K562 (cell line): ENCODE results near the gene ADAM10. TPM values are rescaled to one million over a fixed set of nuclear protein-coding genes. Genes with fewer than 3 reads are reported as not detected.

ENCODE experiments used
- ATAC-seq: fragments of 200-7000 bp; cut with Tn5 transposase; 3 replicates; pipeline ENCODE4 v1.9.1; 2020; ENCODE audit warnings: moderate library complexity
- BruUV-seq: library from RNA; stranded (reverse); fragments of 400-500 nt; replicated peaks from 2 replicates; lab custom pipeline; 2021; lab: Mats Ljungman, UMichigan
- CTCF ChIA-PET: fragments of 300-600 bp; formaldehyde crosslinking; extraction: SDS; loops from one replicate; lab custom pipeline; 2021; ENCODE audit warnings: low intra/inter-chr PET ratio; lab: Yijun Ruan, JAX
- POLR2A ChIA-PET: fragments of 300-600, 350-650 bp; sonication (Branson Sonifier 250); formaldehyde crosslinking; extraction: SDS; loops from one replicate; lab custom pipeline; 2021; ENCODE audit warnings: antibody characterized with exemption, inconsistent platforms; lab: Yijun Ruan, JAX
- DNase-seq, 4 experiments: peaks; one replicate each; pipeline versions ENCODE4 v3.0.0 to v3.0.0-alpha.2; 2011 to 2018; ENCODE audit warnings: low spot score in 3 of 4, mixed read lengths in 3 of 4; ENCODE audit errors: extremely low read depth in 1 of 4
- FAIRE-seq: peaks from 2 replicates; lab custom pipeline; 2011; peaks lifted over from hg19 to GRCh38; lab: Jason Lieb, UNC
- H2AFZ ChIP-seq: 2 replicates; pipeline ENCODE4 v1.6.0; 2011; ENCODE audit warnings: low read depth, low read length, control low read depth, inconsistent platforms
- H3K27ac ChIP-seq: fragments of 200-600 bp; 3 replicates; pipeline ENCODE4 v1.8.0; 2011; ENCODE audit warnings: low read depth, mild to moderate bottlenecking, control low read depth, inconsistent platforms, low read length, moderate library complexity, mixed read lengths; ENCODE audit errors: extremely low read depth
- H3K27me3 ChIP-seq, 2 experiments: fragments of 300-600 bp in 1 of 2; 2 replicates in 1 of 2; 3 replicates in 1 of 2; pipeline versions ENCODE4 v1.6.0 to v1.8.0; 2011; ENCODE audit warnings: inconsistent platforms in 2 of 2, low read length in 2 of 2, mild to moderate bottlenecking in 1 of 2, mixed read lengths in 1 of 2, moderate library complexity in 1 of 2; ENCODE audit not compliant: control insufficient read depth in 2 of 2, insufficient read depth in 2 of 2
- H3K36me3 ChIP-seq: fragments of 300-600 bp; 3 replicates; pipeline ENCODE4 v1.8.0; 2011; ENCODE audit warnings: mild to moderate bottlenecking, low read length, inconsistent platforms; ENCODE audit not compliant: control insufficient read depth, insufficient read depth
- H3K4me1 ChIP-seq, 2 experiments: fragments of 200-600 bp in 1 of 2; replicated peaks in 1 of 2; 2 replicates in 1 of 2; 3 replicates in 1 of 2; pipeline versions ENCODE4 v1.5.1 to v1.8.0; 2011; ENCODE audit warnings: inconsistent platforms in 2 of 2, low read length in 2 of 2, mild to moderate bottlenecking in 1 of 2, mixed read lengths in 1 of 2, moderate library complexity in 1 of 2; ENCODE audit not compliant: control insufficient read depth in 2 of 2, insufficient read depth in 2 of 2
- H3K4me2 ChIP-seq: 2 replicates; pipeline ENCODE4 v1.6.1; 2011; ENCODE audit warnings: low read length, control low read depth, inconsistent platforms, mixed read lengths; ENCODE audit not compliant: insufficient read depth
- H3K4me3 ChIP-seq: fragments of 200-600 bp; sonication (generic), shearing (Covaris generic); 2 replicates; pipeline ENCODE4 v1.5.1; 2016; ENCODE audit warnings: control low read depth, inconsistent platforms
- H3K79me2 ChIP-seq: fragments of 200-600 bp; 3 replicates; pipeline ENCODE4 v1.8.0; 2011; ENCODE audit warnings: low read length, inconsistent platforms; ENCODE audit not compliant: control insufficient read depth, insufficient read depth
- H3K9ac ChIP-seq, 2 experiments: 2 replicates each; pipeline versions ENCODE4 v1.6.0 to v1.6.1; 2011; ENCODE audit warnings: low read depth in 2 of 2, low read length in 2 of 2, control low read depth in 1 of 2, inconsistent platforms in 1 of 2, mild to moderate bottlenecking in 1 of 2, mixed read lengths in 1 of 2; ENCODE audit not compliant: insufficient read depth in 1 of 2
- H3K9me1 ChIP-seq: one replicate; pipeline ENCODE4 v1.6.0; 2011; ENCODE audit warnings: inconsistent platforms, mild to moderate bottlenecking, low read length, moderate library complexity; ENCODE audit not compliant: control insufficient read depth, insufficient read depth
- H3K9me3 ChIP-seq: replicated peaks from 2 replicates; pipeline ENCODE4 v1.5.1; 2011; ENCODE audit warnings: low read depth, low read length, inconsistent platforms; ENCODE audit not compliant: control insufficient read depth, insufficient read depth
- H4K20me1 ChIP-seq: replicated peaks from 2 replicates; pipeline ENCODE4 v1.6.1; 2011; ENCODE audit warnings: low read length, inconsistent platforms, mixed read lengths; ENCODE audit not compliant: control insufficient read depth, insufficient read depth
- ATF7 ChIP-seq: fragments of 450-650 bp; IDR thresholded peaks from 2 replicates; pipeline ENCODE4 v1.7.1; 2014; ENCODE audit warnings: mild to moderate bottlenecking, moderate library complexity
- CTBP1 ChIP-seq: fragments of 450-650 bp; IDR thresholded peaks from 2 replicates; pipeline ENCODE4 v1.6.1; 2016; ENCODE audit warnings: borderline replicate concordance
- DPF2 ChIP-seq: fragments of 450-650 bp; IDR thresholded peaks from 2 replicates; pipeline ENCODE4 v1.6.1; 2016
- HDAC1 ChIP-seq, 2 experiments: fragments of 450-650 bp; IDR thresholded peaks; 2 replicates each; pipeline ENCODE4 v1.6.1; 2016 to 2017; ENCODE audit warnings: inconsistent platforms in 1 of 2, mild to moderate bottlenecking in 1 of 2, moderate library complexity in 1 of 2
- HNRNPLL ChIP-seq: fragments of 200-400 bp; formaldehyde crosslinking; IDR thresholded peaks from 2 replicates; pipeline ENCODE4 v1.6.1; 2017; ENCODE audit warnings: low read length, low read depth, mild to moderate bottlenecking; ENCODE audit not compliant: poor library complexity, severe bottlenecking
- JUN ChIP-seq, 2 experiments: sonication (generic) in 1 of 2; formaldehyde crosslinking in 1 of 2; IDR thresholded peaks; 2 replicates each; pipeline versions ENCODE4 v1.6.1 to v1.8.0; 2012 to 2022; ENCODE audit warnings: borderline replicate concordance in 2 of 2, mild to moderate bottlenecking in 2 of 2, improper control_type of control experiment in 1 of 2, low read depth in 1 of 2, low read length in 1 of 2, missing genetic modification reagents in 1 of 2
- SIN3A ChIP-seq, 2 experiments: fragments of 150-350 bp in 1 of 2; IDR thresholded peaks; 2 replicates each; pipeline ENCODE4 v1.6.1; 2011 to 2016; ENCODE audit warnings: borderline replicate concordance in 2 of 2, low read depth in 2 of 2, low read length in 2 of 2, mild to moderate bottlenecking in 2 of 2, moderate library complexity in 2 of 2; ENCODE audit not compliant: control insufficient read depth in 1 of 2
- WGBS: fragments of 100-300 bp; shearing (Covaris generic); methylation state at CpG from one replicate; pipeline ENCODE4 v1.1.6; 2016; ENCODE audit warnings: low coverage, mixed read lengths; ENCODE audit not compliant: insufficient coverage; ENCODE audit errors: missing lambda C conversion rate; 5-methylcytosine and 5-hydroxymethylcytosine counted together
- in situ Hi-C: fragments of 300-500 bp; cut with MboI; formaldehyde crosslinking; loops from 4 replicates; pipeline ENCODE4 v1.15.0; 2018; ENCODE audit warnings: inconsistent platforms, mixed read lengths
- intact Hi-C: fragments of 100-400 bp; cut with micrococcal nuclease; formaldehyde crosslinking; loops from 2 replicates; pipeline ENCODE4 v1.14.2; 2022
- polyA plus RNA-seq, 8 experiments: library from polyadenylated mRNA; depleted of rRNA in 4 of 8; stranded (reverse) in 5 of 8; unstranded in 3 of 8; fragments of >200 nt; fragmentation: Nextera tagmentation in 2 of 8; fragmentation: Illumina TruSeq in 1 of 8; extraction: Ambion mirVana in 2 of 8; extraction: Trizol in 1 of 8; gene quantifications; 2 replicates each; pipeline versions ENCODE4 v1.2.1 to v1.2.3, GENCODE V29; 2011 to 2014; ENCODE audit warnings: inconsistent platforms in 1 of 8, missing spikeins in 1 of 8
- total RNA-seq, 7 experiments: library from RNA; depleted of rRNA in 6 of 7; stranded (reverse); fragments of >200 nt in 6 of 7; fragmentation: Illumina TruSeq in 2 of 7; extraction: Trizol in 2 of 7; gene quantifications; 2 replicates each; pipeline versions ENCODE4 v1.2.1 to v1.2.3, GENCODE V29; 2011 to 2021; ENCODE audit warnings: low replicate concordance in 1 of 7
- TF ChIP-seq, protein P1 (sequence below): fragments of 250-450 bp; sonication (Bioruptor Pico); IDR thresholded peaks from 2 replicates; pipeline ENCODE4 v1.8.0; 2022; ENCODE audit warnings: inconsistent platforms, mild to moderate bottlenecking, moderate library complexity, borderline replicate concordance
- TF ChIP-seq, protein P2 (sequence below), 3 experiments: fragments of 200-800 bp in 1 of 3; fragments of 250-450 bp in 1 of 3; fragments of 450-650 bp in 1 of 3; sonication (Bioruptor Pico) in 1 of 3; sonication (Bioruptor generic) in 1 of 3; formaldehyde crosslinking in 1 of 3; IDR thresholded peaks; 2 replicates each; pipeline versions ENCODE4 v1.6.1 to v1.8.0; 2016 to 2022; ENCODE audit warnings: mild to moderate bottlenecking in 2 of 3, missing genetic modification characterization in 2 of 3, missing compliant biosample characterization in 1 of 3, moderate library complexity in 1 of 3

Gene ADAM10
- total and polyA plus RNA-seq, 9 of the 15 experiments (the other 6 are each of a cell fraction or from before 2014, with no cell fraction given): 11.9 to 152 (median 57.3) TPM

DNA sequence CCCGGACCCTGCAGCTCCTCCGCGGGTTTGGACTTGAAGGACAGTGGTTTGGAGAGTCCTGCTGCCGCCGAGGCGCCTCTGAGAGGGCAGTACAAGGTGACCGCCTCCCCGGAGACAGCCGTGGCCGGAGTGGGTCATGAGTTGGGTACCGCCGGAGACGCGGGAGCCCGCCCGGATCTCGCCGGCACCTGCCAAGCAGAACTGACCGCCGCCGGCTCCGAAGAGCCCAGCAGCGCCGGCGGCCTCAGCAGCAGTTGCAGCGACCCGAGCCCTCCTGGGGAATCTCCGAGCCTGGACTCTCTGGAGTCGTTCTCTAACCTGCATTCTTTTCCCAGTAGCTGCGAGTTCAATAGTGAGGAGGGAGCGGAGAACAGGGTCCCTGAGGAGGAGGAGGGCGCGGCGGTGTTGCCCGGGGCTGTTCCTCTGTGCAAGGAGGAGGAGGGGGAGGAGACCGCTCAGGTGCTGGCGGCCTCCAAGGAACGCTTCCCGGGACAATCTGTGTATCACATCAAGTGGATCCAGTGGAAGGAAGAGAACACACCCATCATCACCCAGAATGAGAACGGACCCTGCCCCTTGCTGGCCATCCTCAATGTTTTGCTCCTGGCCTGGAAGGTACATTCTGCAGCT, 22.2 kb upstream of the ADAM10 start (continued):
- TF ChIP-seq, protein P1, sequence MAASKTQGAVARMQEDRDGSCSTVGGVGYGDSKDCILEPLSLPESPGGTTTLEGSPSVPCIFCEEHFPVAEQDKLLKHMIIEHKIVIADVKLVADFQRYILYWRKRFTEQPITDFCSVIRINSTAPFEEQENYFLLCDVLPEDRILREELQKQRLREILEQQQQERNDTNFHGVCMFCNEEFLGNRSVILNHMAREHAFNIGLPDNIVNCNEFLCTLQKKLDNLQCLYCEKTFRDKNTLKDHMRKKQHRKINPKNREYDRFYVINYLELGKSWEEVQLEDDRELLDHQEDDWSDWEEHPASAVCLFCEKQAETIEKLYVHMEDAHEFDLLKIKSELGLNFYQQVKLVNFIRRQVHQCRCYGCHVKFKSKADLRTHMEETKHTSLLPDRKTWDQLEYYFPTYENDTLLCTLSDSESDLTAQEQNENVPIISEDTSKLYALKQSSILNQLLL (CRISPR knock-in tag): no peak
- TF ChIP-seq CTBP1: peak; percentile 38; the same call in 1 of the 2 replicates
- TF ChIP-seq HDAC1 (IDR thresholded peaks at IDR 0.05): peak in 1 of 2 experiments; percentile 39; a peak in 1 of 4 replicates
- peak in 1 of 2 experiments; percentile 16; a peak in 1 of 4 replicates for TF ChIP-seq SIN3A (IDR thresholded peaks at IDR 0.05; ENCODE audit: borderline replicate concordance in 2 of 2, control insufficient read depth in 1 of 2, low read depth in 2 of 2, low read length in 2 of 2)
- TF ChIP-seq ATF7: no peak

DNA sequence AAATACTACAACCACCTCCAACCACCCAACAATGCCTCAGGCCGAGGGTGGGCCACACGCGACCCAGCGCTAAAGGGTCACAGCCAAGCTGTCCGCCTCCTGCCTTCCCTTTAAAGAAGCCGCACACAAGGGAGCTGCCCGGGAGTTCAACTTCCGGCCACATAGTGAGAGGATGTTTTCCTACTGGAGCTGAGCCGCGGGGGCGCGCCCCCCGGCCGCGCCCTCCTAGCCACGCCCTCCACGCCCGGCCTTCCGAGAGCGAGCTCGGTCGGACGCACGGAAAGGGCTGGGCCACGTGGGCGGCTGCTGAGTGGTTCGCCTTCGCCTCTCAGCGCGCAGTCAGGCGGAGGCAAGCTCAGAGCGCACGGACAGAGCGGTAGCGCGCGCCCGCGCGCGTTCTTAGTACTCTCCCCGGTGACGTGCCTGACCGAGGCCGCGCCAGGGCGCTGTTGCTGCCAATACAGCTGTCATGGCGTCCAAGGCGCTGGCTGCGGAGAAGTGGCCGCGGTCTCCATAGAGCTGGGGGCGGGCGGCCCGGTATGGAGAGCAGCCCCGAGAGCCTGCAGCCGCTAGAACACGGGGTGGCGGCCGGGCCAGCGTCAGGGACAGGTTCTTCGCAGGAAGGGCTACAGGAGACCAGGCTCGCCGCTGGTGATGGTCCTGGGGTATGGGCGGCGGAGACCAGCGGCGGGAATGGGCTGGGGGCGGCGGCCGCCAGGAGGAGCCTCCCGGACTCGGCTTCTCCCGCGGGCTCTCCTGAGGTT, 21.5 kb upstream of the ADAM10 start, which contains the start of gene MINDY2:
MINDY2 (plus strand) TSS at position 446 of the 764 bp plus-strand sequence; CDS start at position 540, 94 bp downstream.
- FAIRE-seq: peak; percentile 93
- in situ Hi-C loops: no loop called here
- TF ChIP-seq HNRNPLL (peak; percentile 89), DPF2 (no peak), JUN (IDR thresholded peaks at IDR 0.05; ENCODE audit: borderline replicate concordance, low read depth, low read length) (peak; percentile 33; the same call in 1 of the 2 replicates), JUN (CRISPR knock-in tag; IDR thresholded peaks at IDR 0.05; ENCODE audit: borderline replicate concordance) (no peak)
- TF ChIP-seq, protein P2, sequence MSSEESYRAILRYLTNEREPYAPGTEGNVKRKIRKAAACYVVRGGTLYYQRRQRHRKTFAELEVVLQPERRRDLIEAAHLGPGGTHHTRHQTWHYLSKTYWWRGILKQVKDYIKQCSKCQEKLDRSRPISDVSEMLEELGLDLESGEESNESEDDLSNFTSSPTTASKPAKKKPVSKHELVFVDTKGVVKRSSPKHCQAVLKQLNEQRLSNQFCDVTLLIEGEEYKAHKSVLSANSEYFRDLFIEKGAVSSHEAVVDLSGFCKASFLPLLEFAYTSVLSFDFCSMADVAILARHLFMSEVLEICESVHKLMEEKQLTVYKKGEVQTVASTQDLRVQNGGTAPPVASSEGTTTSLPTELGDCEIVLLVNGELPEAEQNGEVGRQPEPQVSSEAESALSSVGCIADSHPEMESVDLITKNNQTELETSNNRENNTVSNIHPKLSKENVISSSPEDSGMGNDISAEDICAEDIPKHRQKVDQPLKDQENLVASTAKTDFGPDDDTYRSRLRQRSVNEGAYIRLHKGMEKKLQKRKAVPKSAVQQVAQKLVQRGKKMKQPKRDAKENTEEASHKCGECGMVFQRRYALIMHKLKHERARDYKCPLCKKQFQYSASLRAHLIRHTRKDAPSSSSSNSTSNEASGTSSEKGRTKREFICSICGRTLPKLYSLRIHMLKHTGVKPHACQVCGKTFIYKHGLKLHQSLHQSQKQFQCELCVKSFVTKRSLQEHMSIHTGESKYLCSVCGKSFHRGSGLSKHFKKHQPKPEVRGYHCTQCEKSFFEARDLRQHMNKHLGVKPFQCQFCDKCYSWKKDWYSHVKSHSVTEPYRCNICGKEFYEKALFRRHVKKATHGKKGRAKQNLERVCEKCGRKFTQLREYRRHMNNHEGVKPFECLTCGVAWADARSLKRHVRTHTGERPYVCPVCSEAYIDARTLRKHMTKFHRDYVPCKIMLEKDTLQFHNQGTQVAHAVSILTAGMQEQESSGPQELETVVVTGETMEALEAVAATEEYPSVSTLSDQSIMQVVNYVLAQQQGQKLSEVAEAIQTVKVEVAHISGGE (CRISPR knock-in tag; IDR thresholded peaks at IDR 0.05): peak in 2 of 3 experiments; percentile 73 to 94; a peak in 4 of 6 replicates

More for the DNA sequence above, 21.5 kb upstream of the ADAM10 start, which contains the start of gene MINDY2:
- Histone ChIP-seq H3K27ac (peak within 1 kb of the TSS; percentile 91), H3K4me3 (peak within 1 kb of the TSS; percentile 98), H3K27me3 (no peaks in the 10 kb centered on the region), H3K9me3 (0 out of 2 replicates have a peak, but pooled peaks cover 5% of the 10 kb centered on the region), H3K79me2 (peaks cover 52% of the 10 kb centered on the region), H3K9ac (peak within 1 kb of the TSS; percentile 89 to 97), H2AFZ (peak within 1 kb of the TSS; percentile 97), H3K4me2 (peak within 1 kb of the TSS; percentile 97), H3K9me1 (no peaks in the 10 kb centered on the region), H3K36me3 (no peaks in the 10 kb centered on the region; the same call in 2 of the 3 replicates), H3K4me1 (peaks cover 13 to 19% of the 10 kb centered on the region in 2 experiments; a peak in 4 of 5 replicates), H4K20me1 (peaks cover 5% of the 10 kb centered on the region; the same call in 1 of the 2 replicates)
- CTCF ChIA-PET: no interaction called here
- 1% methylated on average over 75 of the region's 75 CpGs for WGBS
- intact Hi-C loops: loop anchor here (1.0 to 5.0 kb wide), 3 partner anchors 21 to 161 kb away; partner anchors contain the start of gene SLTM
- no TSS peak for BruUV-seq
- POLR2A ChIA-PET: interaction anchor here (0.6 to 2.9 kb wide), 26 partner anchors 10 to 427 kb away, joined by 3 to 29 read pairs (median 3); partner anchors contain the start of gene ADAM10
- peak; percentile 96 for ATAC-seq
- DNase-seq: peak; percentile 93 to 99 (median 94)
